H1 (cell line): Measurements from ENCODE around the gene PTTG1IP. TPM values are rescaled to one million over a fixed set of nuclear protein-coding genes. Genes with fewer than 3 reads are reported as not detected.

Experiments
- CTCF ChIA-PET: fragments of 300-600 bp; sonication (Branson Sonifier 250); formaldehyde crosslinking; loops from one replicate; lab custom pipeline; 2021; ENCODE audit not compliant: partially characterized antibody; lab: Charles Lee
- POLR2A ChIA-PET: fragments of 300-600 bp; sonication (Branson Sonifier 250); formaldehyde crosslinking; loops from one replicate; lab custom pipeline; 2021; ENCODE audit warnings: inconsistent platforms; ENCODE audit not compliant: partially characterized antibody; lab: Charles Lee
- DNase-seq, 2 experiments: peaks; one replicate each; pipeline versions ENCODE4 v3.0.0 to v3.0.0-alpha.2; 2010 to 2022; ENCODE audit warnings: low spot score in 2 of 2, low read depth in 1 of 2, mixed read lengths in 1 of 2
- FAIRE-seq: peaks from 2 replicates; lab custom pipeline; 2011; peaks lifted over from hg19 to GRCh38; lab: Jason Lieb, UNC
- H2AFZ ChIP-seq: 2 replicates; pipeline ENCODE4 v1.8.1; 2012; ENCODE audit warnings: low read length, inconsistent platforms
- H2AK5ac ChIP-seq: 2 replicates; pipeline ENCODE4 v1.6.1; 2013; ENCODE audit warnings: low read depth, low read length
- H2BK120ac ChIP-seq: replicated peaks from 2 replicates; pipeline ENCODE3; 2013; ENCODE audit warnings: low read depth, low read length, inconsistent platforms
- H2BK12ac ChIP-seq: 2 replicates; pipeline ENCODE4 v1.6.1; 2013; ENCODE audit warnings: low read depth, low read length
- H2BK15ac ChIP-seq: 2 replicates; pipeline ENCODE4 v1.6.1; 2013; ENCODE audit warnings: low read length
- H2BK20ac ChIP-seq: 2 replicates; pipeline ENCODE4 v1.6.1; 2013; ENCODE audit warnings: low read length
- H2BK5ac ChIP-seq: 2 replicates; pipeline ENCODE4 v1.6.1; 2013; ENCODE audit warnings: low read depth, low read length
- H3K14ac ChIP-seq: 2 replicates; pipeline ENCODE4 v1.6.1; 2013; ENCODE audit warnings: inconsistent platforms; ENCODE audit not compliant: insufficient read length
- H3K18ac ChIP-seq: 2 replicates; pipeline ENCODE4 v1.6.1; 2013; ENCODE audit warnings: low read length; ENCODE audit errors: extremely low read depth
- H3K23ac ChIP-seq: 2 replicates; pipeline ENCODE4 v1.6.1; 2013; ENCODE audit warnings: inconsistent platforms; ENCODE audit not compliant: insufficient read length
- H3K23me2 ChIP-seq: 2 replicates; pipeline ENCODE4 v1.6.1; 2013; ENCODE audit warnings: low read depth, low read length
- H3K27ac ChIP-seq: 2 replicates; pipeline ENCODE4 v1.6.1; 2011; ENCODE audit warnings: low read depth, low read length, inconsistent platforms
- H3K27me3 ChIP-seq, 4 experiments: replicated peaks in 1 of 4; 1 replicate in 1 of 4; 2 replicates in 3 of 4; pipeline versions ENCODE4 v1.6.1 to v1.8.1; 2011 to 2013; ENCODE audit warnings: low read length in 3 of 4, mild to moderate bottlenecking in 3 of 4, inconsistent platforms in 2 of 4, mixed read lengths in 2 of 4, moderate library complexity in 1 of 4; ENCODE audit not compliant: control insufficient read depth in 3 of 4, insufficient read depth in 3 of 4; ENCODE audit errors: extremely low read depth in 1 of 4
- H3K36me3 ChIP-seq, 4 experiments: 2 replicates each; pipeline versions ENCODE4 v1.6.1 to v1.8.1; 2011 to 2013; ENCODE audit warnings: mild to moderate bottlenecking in 4 of 4, low read length in 3 of 4, moderate library complexity in 2 of 4, control low read depth in 1 of 4, inconsistent platforms in 1 of 4; ENCODE audit not compliant: insufficient read depth in 4 of 4, control insufficient read depth in 2 of 4
- H3K4ac ChIP-seq: replicated peaks from 2 replicates; pipeline ENCODE3; 2013; ENCODE audit warnings: low read length, low read depth, mixed read lengths, inconsistent platforms; ENCODE audit not compliant: insufficient read length
- H3K4me1 ChIP-seq, 4 experiments: replicated peaks in 1 of 4; 1 replicate in 1 of 4; 2 replicates in 3 of 4; pipeline versions ENCODE4 v1.6.1 to v1.8.1; 2011 to 2013; ENCODE audit warnings: low read length in 3 of 4, inconsistent platforms in 2 of 4, mixed read lengths in 1 of 4; ENCODE audit not compliant: insufficient read depth in 4 of 4, control insufficient read depth in 3 of 4
- H3K4me2 ChIP-seq, 2 experiments: 2 replicates each; pipeline versions ENCODE4 v1.6.1 to v1.8.1; 2011 to 2013; ENCODE audit warnings: low read depth in 2 of 2, low read length in 2 of 2, control low read depth in 1 of 2, inconsistent platforms in 1 of 2, mild to moderate bottlenecking in 1 of 2; ENCODE audit not compliant: insufficient read depth in 1 of 2
- H3K4me3 ChIP-seq, 4 experiments: fragments of 200-600, 300-600 bp in 1 of 4; sonication (generic), shearing (Covaris generic), sonication (Bioruptor Twin) in 1 of 4; 2 replicates each; pipeline versions ENCODE4 v1.5.1 to v1.8.1; 2011 to 2016; ENCODE audit warnings: low read length in 4 of 4, low read depth in 3 of 4, control low read depth in 2 of 4, inconsistent platforms in 2 of 4, mild to moderate bottlenecking in 2 of 4, mixed read lengths in 1 of 4, moderate library complexity in 1 of 4; ENCODE audit not compliant: insufficient read depth in 2 of 4; ENCODE audit errors: extremely low read depth in 1 of 4
- H3K56ac ChIP-seq: replicated peaks from 2 replicates; pipeline ENCODE3; 2013; ENCODE audit warnings: low read depth, mild to moderate bottlenecking, mixed read lengths, low read length, inconsistent platforms; ENCODE audit not compliant: insufficient read length
- H3K79me1 ChIP-seq: 2 replicates; pipeline ENCODE4 v1.6.1; 2013; ENCODE audit warnings: low read depth, low read length, control low read depth
- H3K79me2 ChIP-seq, 2 experiments: 2 replicates each; pipeline versions ENCODE4 v1.6.1 to v1.8.1; 2012 to 2013; ENCODE audit warnings: low read length in 2 of 2, mild to moderate bottlenecking in 2 of 2, inconsistent platforms in 1 of 2; ENCODE audit not compliant: insufficient read depth in 2 of 2, control insufficient read depth in 1 of 2
- H3K9ac ChIP-seq, 4 experiments: replicated peaks in 1 of 4; 1 replicate in 1 of 4; 2 replicates in 3 of 4; pipeline versions ENCODE4 v1.6.1 to v1.8.1; 2011 to 2013; ENCODE audit warnings: low read depth in 3 of 4, low read length in 3 of 4, control low read depth in 2 of 4, mild to moderate bottlenecking in 2 of 4, moderate library complexity in 2 of 4, inconsistent platforms in 1 of 4; ENCODE audit errors: extremely low read depth in 1 of 4
- H3K9me3 ChIP-seq, 2 experiments: 2 replicates each; pipeline versions ENCODE4 v1.6.1 to v1.8.1; 2012 to 2013; ENCODE audit warnings: mild to moderate bottlenecking in 2 of 2, moderate library complexity in 2 of 2, control low read depth in 1 of 2, inconsistent platforms in 1 of 2, low read depth in 1 of 2, low read length in 1 of 2, mixed read lengths in 1 of 2; ENCODE audit not compliant: insufficient read depth in 2 of 2
- H4K20me1 ChIP-seq, 2 experiments: replicated peaks in 1 of 2; 2 replicates each; pipeline versions ENCODE3 to v1.8.1; 2011 to 2013; ENCODE audit warnings: inconsistent platforms in 2 of 2, low read length in 2 of 2, mild to moderate bottlenecking in 1 of 2; ENCODE audit not compliant: insufficient read depth in 2 of 2, control insufficient read depth in 1 of 2
- H4K5ac ChIP-seq: 2 replicates; pipeline ENCODE4 v1.6.1; 2013; ENCODE audit warnings: low read length, low read depth, mixed read lengths, inconsistent platforms; ENCODE audit not compliant: insufficient read length
- H4K8ac ChIP-seq: 2 replicates; pipeline ENCODE4 v1.8.0; 2013; ENCODE audit warnings: mild to moderate bottlenecking, moderate library complexity, low read length, inconsistent platforms; ENCODE audit not compliant: insufficient read depth; ENCODE audit errors: extremely low read depth
- H4K91ac ChIP-seq: replicated peaks from 2 replicates; pipeline ENCODE3; 2013; ENCODE audit warnings: low read length, mixed read lengths, inconsistent platforms; ENCODE audit not compliant: insufficient read length
- CBX5 ChIP-seq: fragments of 300-800, 300-1000 bp; sonication (generic); IDR thresholded peaks from 2 replicates; pipeline ENCODE4 v1.7.1; 2016; ENCODE audit warnings: antibody characterized with exemption, low read length, low read depth
- CHD2 ChIP-seq: IDR thresholded peaks from 2 replicates; pipeline ENCODE4 v1.6.1; 2012; ENCODE audit warnings: low read length, improper control_type of control experiment
- RAD21 ChIP-seq, 2 experiments: IDR thresholded peaks in 1 of 2; conservative IDR thresholded peaks in 1 of 2; 2 replicates each; pipeline ENCODE4 v1.6.1; 2011; ENCODE audit warnings: low read depth in 2 of 2, low read length in 2 of 2, improper control_type of control experiment in 1 of 2, inconsistent platforms in 1 of 2, mild to moderate bottlenecking in 1 of 2, moderate library complexity in 1 of 2
- WGBS, 2 experiments: shearing (Covaris generic) in 1 of 2; methylation state at CpG; one replicate each; pipeline versions ENCODE4 v1.1.6 to v1.1.7; 2013 to 2015; ENCODE audit warnings: low lambda C conversion rate in 2 of 2, mixed read lengths in 2 of 2, inconsistent platforms in 1 of 2, low coverage in 1 of 2, missing lambda C conversion rate in 1 of 2; ENCODE audit not compliant: insufficient replicate concordance in 2 of 2, insufficient coverage in 1 of 2, insufficient read length in 1 of 2; ENCODE audit errors: extremely low coverage in 1 of 2, missing lambda C conversion rate in 1 of 2; 5-methylcytosine and 5-hydroxymethylcytosine counted together
- polyA plus RNA-seq, 7 experiments: library from polyadenylated mRNA; depleted of rRNA in 3 of 7; stranded (reverse) in 5 of 7; unstranded in 2 of 7; fragments of >200 nt in 5 of 7; fragments of 200-250 nt in 2 of 7; gene quantifications; 1 replicate in 5 of 7; 2 replicates in 1 of 7; 4 replicates in 1 of 7; pipeline versions ENCODE4 v1.2.1 to v1.2.3, GENCODE V29; 2011 to 2013; ENCODE audit warnings: missing spikeins in 2 of 7, mixed read lengths in 2 of 7
- total RNA-seq: library from RNA; stranded (reverse); fragmentation: NEBNext Ultra II Directional; extraction: Animal tissue kit (Norgen Biotek cat#: 25700); gene quantifications from 2 replicates; pipeline ENCODE4 v1.2.1, GENCODE V29; 2021
- TF ChIP-seq, protein P1 (sequence below), 3 experiments: IDR thresholded peaks; 1 replicate in 2 of 3; 2 replicates in 1 of 3; pipeline versions ENCODE4 v1.5.1 to v1.6.1; 2011; ENCODE audit warnings: low read length in 3 of 3, mild to moderate bottlenecking in 3 of 3, inconsistent platforms in 2 of 3, low read depth in 1 of 3, moderate library complexity in 1 of 3; ENCODE audit not compliant: insufficient read depth in 1 of 3; ENCODE audit errors: control extremely low read depth in 1 of 3

PTTG1IP gene
- total and polyA plus RNA-seq, 2 of the 8 experiments (the other 6 are each of a cell fraction or from before 2014, with no cell fraction given) = 90.8 to 130 TPM

DNA sequence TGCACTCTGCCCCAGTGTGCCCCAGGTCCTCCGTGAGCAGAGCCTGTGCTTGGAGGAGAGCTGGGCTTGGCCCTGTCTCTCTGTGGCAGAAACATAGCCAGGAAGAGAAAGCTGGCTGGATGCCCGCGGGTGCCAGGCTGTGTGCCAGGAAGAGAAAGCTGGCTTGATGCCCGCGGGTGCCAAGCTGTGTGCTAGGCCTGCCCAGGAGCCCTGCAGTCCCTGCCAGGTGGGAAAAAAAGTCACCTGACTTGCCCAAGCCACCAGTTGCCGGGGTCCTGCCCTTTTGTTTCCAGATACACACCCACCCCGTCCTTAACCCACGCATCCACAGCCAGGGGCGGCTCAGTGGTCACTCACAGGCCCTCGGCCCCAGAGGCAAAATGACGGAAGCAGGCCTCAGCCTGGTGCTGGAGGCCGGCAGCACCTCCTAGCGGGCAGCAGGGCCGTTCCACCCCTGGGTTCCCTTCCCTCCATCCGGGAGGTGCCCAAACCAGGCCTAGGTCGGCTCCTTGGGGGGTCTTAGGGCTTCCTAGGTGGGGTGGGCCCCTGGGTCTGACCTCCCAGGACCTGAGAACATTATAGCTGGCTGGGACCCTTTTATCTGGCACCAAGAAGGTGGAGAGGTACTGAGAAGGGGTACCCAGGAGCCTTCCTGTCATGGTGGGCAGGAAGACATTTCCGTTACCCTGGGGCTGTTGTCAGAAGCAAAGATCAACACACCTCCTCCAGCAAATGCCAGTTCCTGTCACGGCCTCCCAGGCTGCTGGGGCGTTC, 38.1 kb upstream of the PTTG1IP start:
- Histone ChIP-seq H3K27ac (no peak overlapping the region), H3K79me2 (no peaks in the 10 kb centered on the region), H3K4me1 (peaks cover 0 to 11% (median 0%) of the 10 kb centered on the region in 4 experiments; a peak in 3 of 7 replicates), H2BK20ac (no peak overlapping the region; the same call in 1 of the 2 replicates), H3K18ac (no peak overlapping the region), H3K23me2 (peaks cover 3% of the 10 kb centered on the region; the same call in 1 of the 2 replicates), H2BK120ac (no peak overlapping the region), H3K14ac (no peak overlapping the region), H4K8ac (no peak overlapping the region), H4K5ac (no peak overlapping the region), H3K9ac (no peak overlapping the region), H2AFZ (no peak overlapping the region), H4K20me1 (no peaks in the 10 kb centered on the region), H2BK12ac (peak overlapping the region; percentile 18; the same call in 1 of the 2 replicates), H3K56ac (no peak overlapping the region), H3K9me3 (no peaks in the 10 kb centered on the region), H3K27me3 (peaks cover 0 to 2% (median 1%) of the 10 kb centered on the region in 4 experiments; a peak in 2 of 7 replicates), H2AK5ac (no peak overlapping the region), H2BK5ac (0 out of 2 replicates have a peak overlapping the region, but pooled peaks have one; percentile 66), H2BK15ac (0 out of 2 replicates have a peak overlapping the region, but pooled peaks have one; percentile 29), H3K79me1 (no peaks in the 10 kb centered on the region), H3K4me2 (no peak overlapping the region), H4K91ac (no peak overlapping the region), H3K36me3 (no peaks in the 10 kb centered on the region), H3K4me3 (no peak overlapping the region), H3K23ac (no peak overlapping the region), H3K4ac (no peak overlapping the region)
- no peak for FAIRE-seq
- DNase-seq = no peak
- TF ChIP-seq, protein P1, sequence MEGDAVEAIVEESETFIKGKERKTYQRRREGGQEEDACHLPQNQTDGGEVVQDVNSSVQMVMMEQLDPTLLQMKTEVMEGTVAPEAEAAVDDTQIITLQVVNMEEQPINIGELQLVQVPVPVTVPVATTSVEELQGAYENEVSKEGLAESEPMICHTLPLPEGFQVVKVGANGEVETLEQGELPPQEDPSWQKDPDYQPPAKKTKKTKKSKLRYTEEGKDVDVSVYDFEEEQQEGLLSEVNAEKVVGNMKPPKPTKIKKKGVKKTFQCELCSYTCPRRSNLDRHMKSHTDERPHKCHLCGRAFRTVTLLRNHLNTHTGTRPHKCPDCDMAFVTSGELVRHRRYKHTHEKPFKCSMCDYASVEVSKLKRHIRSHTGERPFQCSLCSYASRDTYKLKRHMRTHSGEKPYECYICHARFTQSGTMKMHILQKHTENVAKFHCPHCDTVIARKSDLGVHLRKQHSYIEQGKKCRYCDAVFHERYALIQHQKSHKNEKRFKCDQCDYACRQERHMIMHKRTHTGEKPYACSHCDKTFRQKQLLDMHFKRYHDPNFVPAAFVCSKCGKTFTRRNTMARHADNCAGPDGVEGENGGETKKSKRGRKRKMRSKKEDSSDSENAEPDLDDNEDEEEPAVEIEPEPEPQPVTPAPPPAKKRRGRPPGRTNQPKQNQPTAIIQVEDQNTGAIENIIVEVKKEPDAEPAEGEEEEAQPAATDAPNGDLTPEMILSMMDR (IDR thresholded peaks at IDR 0.05; ENCODE audit: control extremely low read depth in 1 of 3, insufficient read depth in 1 of 3, low read depth in 1 of 3, low read length in 3 of 3) = peak in 2 of 3 experiments; percentile 30 to 45; a peak in 3 of 4 replicates
- TF ChIP-seq RAD21 (IDR thresholded peaks at IDR 0.05 in 1 of 2, conservative IDR thresholded peaks at IDR 0.05 in 1 of 2; ENCODE audit: low read depth in 2 of 2, low read length in 2 of 2) (peak; percentile 51 to 60), CBX5 (no peak), CHD2 (no peak)
- ChIA-PET POLR2A (interaction anchor here (1.2 kb wide), 1 partner anchor 14 kb away, joined by 3 read pairs; no protein-coding TSS in a partner anchor), CTCF (interaction anchor here (0.6 to 4.4 kb wide), 9 partner anchors 10 to 112 kb away, joined by 3 to 28 read pairs (median 3); no protein-coding TSS in a partner anchor)
- WGBS, 2 experiments = 81% methylated on average over 18 of the region's 19 CpGs; no CpG with 5 or more reads in 1 of the 2 experiments
